HG03064 (cell line): ENCODE results near the gene RAD54L.
"Not testable (repeated sequence)": the region's sequence is repeated elsewhere in the genome, so short reads cannot be mapped to it uniquely, and the experiment has no call there.

Experiments
- ATAC-seq: cut with Tn5 transposase; IDR thresholded peaks from one replicate; pipeline ENCODE4 v1.9.1; 2021; ENCODE audit warnings: low read depth; ENCODE audit not compliant: unreplicated experiment

The RAD54L gene

GRCh38 chr1:46238865-46239264 lies 8.7 kb upstream of the RAD54L start:
- not testable (repeated sequence) for ATAC-seq

DNA sequence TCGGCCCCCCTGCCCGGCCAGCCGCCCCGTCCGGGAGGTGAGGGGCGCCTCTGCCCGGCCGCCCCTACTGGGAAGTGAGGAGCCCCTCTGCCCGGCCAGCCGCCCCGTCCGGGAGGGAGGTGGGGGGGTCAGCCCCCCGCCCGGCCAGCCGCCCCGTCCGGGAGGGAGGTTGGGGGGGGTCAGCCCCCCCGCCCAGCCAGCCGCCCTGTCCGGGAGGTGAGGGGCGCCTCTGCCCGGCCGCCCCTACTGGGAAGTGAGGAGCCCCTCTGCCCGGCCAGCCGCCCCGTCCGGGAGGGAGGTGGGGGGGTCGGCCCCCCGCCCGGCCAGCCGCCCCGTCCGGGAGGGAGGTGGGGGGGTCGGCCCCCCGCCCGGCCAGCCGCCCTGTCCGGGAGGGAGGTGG lies 5.8 kb upstream of the RAD54L start:
- ATAC-seq: not testable (repeated sequence)

- ATAC-seq: no peak
Observed at GRCh38 chr1:46242918-46243317, 4.6 kb upstream of the RAD54L start.

DNA sequence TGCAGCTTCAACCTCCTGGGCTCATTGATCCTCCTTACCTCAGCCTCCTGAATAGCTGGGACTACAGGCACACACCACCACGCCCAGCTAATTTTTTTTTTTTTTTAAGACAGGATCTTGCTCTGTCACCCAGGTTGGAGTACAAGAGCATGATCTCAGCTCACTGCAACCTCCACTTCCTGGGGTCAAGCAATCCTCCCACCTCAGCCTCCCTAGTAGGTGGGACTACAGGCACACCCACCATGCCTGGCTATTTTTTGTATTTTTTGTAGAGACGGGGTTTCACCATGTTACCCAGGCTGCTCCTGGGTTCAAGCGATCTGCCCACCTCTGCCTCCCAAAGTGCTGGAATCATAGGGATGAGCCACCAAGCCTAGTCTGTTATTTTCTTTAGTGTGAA lies 3.7 kb upstream of the RAD54L start:
- not testable (repeated sequence) for ATAC-seq

GRCh38 chr1:46244656-46245371 lies 2.7 kb upstream of the RAD54L start:
- ATAC-seq: no peak

DNA sequence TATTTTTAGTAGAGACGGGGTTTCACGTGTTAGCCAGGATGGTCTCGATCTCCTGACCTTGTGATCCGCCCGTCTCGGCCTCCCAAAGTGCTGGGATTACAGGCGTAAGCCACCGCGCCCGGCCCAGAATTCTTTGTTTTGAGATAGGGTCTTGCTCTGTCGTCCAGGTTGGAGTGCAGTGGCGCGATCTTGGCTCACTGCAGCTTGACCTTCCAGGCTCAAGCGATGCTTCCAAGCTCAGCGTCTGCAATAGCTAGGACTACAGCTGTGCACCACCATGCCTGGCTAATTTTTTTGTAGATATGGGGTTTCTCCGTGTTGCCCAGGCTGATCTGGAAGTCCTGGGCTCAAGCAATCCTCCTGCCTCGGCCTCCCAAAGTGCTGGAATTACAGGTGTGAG lies 1.4 kb upstream of the RAD54L start:
- not testable (repeated sequence) for ATAC-seq

GRCh38 chr1:46246548-46247435 lies 771 bp upstream of the RAD54L start:
- ATAC-seq: peak; percentile 60

DNA sequence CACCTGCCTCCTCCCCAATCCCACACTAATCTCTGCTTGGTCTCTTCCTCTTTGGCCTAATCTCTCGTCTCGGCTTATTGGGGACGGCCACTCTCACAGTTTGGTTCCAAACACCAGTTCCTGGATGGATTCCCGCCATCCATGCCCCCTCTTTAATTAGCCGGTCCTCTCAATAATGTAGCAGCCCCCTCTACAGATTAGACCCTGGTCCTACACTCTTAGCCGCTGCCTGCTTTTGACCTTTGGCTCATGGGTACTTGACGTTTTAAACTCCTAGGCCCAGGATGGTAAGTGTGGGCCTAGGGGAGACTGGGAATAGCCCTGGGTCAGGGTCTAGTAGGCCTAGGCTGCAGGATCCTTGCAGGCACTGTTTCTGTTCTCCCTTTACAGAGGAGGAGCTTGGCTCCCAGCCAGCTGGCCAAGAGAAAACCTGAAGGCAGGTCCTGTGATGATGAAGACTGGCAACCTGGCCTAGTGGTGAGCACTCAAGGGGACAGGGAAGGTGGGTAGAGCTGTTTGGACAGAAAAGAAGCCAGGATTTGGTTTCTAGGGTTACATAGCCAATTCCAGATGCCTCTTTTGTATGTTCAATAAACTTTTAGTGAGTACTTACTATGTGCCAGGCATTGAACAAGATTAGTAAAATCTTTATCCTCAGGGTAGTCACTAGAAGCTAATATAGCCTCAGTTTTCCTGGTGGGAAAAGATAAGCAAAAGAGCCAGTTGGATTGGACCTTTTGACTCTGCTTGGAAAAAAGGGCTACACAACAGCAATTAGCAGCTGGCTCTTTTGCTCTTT lies 758 bp downstream of the RAD54L start:
- ATAC-seq: no peak

GRCh38 chr1:46254668-46255067 lies 7.1 kb downstream of the RAD54L start:
- ATAC-seq: no peak

- ATAC-seq: no peak
Observed at GRCh38 chr1:46256523-46256922, 9.0 kb downstream of the RAD54L start.

DNA sequence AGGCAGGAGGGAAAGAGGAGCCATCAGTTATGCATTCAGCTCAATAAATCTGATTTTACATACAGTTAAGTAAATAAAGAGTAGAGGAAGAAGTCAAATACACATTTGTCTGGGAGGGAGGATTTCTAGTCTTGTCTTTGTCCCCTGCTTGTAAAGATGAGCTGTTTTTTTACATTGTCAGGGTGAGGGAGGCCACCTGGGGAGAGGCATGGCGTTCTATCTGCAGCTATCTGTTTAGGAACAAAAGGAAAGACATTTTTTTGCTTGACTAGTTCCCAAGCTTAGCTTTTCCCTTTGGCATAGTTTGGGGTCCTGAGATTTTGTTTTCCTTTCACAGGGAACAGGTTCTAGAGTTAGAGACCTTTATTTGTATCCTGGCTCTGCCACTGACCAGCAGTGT lies 14.9 kb downstream of the RAD54L start:
- ATAC-seq: no peak

- ATAC-seq: no peak
Observed at GRCh38 chr1:46263146-46263545, 15.6 kb downstream of the RAD54L start.

DNA sequence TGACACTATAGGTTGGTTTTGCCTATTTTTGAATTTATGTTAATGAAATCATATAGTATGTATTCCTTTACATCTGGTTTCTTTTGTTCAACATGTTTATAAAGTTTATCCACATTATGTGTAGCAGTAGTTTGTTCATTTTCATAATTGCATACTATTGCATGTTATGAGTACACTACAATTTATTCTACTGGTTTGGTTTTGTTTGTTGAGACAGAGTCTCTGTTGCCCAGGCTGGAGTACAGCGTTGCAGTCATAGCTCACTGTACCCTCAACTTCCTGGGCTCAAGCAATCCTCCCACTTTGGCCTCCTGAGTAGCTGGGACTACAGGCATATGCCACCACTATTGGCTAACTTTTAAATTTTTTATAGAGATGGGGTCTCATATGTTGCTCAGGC lies 21.0 kb downstream of the RAD54L start:
- ATAC-seq: no peak

GRCh38 chr1:46274225-46275029 lies 26.9 kb downstream of the RAD54L start:
- ATAC-seq: no peak

DNA sequence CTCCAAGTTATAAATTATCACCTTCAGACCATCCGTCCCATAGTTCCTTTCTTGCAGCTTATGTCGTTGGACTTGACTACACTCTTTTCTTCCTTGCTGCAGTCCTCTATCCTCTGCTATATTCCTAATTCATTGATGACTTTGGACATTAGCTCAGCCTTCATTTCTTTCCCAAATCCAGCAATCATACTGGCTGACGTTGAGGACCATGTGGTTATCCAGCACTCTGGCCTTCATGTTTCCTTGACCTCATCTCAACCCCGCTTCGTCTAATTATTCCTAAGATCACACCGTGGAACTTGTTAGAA lies 27.4 kb downstream of the RAD54L start:
- no peak for ATAC-seq

DNA sequence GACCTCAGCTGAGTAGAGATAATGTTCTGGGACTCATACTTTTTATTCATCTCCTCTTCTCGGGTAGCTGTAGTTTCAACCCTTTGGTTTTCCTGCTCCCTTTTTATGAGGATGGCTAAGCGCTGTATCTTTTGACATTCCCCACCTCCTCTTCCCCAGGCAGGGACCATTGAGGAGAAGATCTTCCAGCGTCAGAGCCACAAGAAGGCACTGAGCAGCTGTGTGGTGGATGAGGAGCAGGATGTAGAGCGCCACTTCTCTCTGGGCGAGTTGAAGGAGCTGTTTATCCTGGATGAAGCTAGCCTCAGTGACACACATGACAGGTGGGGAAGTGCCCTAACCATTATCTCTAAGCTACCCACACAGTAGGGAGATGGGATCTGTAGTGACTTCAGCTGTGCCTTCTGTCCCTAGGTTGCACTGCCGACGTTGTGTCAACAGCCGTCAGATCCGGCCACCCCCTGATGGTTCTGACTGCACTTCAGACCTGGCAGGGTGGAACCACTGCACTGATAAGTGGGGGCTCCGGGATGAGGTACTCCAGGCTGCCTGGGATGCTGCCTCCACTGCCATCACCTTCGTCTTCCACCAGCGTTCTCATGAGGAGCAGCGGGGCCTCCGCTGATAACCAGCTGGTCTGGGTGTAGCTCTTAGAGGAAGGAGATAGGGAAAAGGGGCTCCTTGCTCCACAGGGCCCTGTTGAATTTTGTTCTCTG lies 30.3 kb downstream of the RAD54L start:
- ATAC-seq: no peak

DNA sequence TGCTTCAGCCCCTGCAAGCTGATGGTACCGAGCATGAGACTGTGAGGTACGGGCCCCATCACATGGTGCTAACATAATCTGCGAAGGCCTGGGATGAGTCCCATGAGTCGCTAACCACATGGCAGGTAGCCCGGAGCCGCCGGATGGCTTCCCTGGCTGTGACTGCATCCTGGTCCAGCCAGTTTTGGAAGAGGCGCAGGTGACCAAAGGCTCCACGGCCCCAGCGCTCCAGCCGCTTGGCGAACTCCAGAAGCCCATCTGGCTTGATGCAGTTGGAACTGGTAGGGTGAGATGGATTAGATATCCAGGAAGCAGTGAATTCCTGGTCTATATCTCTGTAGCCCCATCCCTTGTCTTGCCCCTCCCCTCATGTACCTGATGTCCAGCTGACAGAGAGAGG lies 31.2 kb downstream of the RAD54L start:
- no peak for ATAC-seq

- no peak for ATAC-seq
Observed at GRCh38 chr1:46280092-46280491, 32.5 kb downstream of the RAD54L start.

GRCh38 chr1:46281021-46281420 lies 33.5 kb downstream of the RAD54L start:
- ATAC-seq: no peak

DNA sequence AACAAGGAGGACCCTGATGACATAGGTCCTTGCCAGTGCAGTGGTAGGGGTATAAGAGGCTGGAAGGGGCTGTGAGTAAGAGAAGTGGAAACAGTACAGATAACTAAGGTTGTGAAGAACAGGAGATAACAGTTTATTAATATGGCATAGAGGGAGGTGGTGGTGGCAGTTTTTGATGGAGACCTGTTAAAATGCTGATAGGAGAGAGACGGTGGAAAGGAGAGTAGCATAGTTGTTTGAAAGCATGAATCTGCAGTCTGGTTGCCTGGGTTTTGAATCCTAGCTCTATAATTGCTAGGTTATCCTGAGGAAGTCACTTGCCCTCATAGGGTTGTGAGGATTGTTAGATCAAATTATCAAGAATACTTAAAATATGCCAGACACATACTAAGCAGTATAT lies 36.5 kb downstream of the RAD54L start:
- no peak for ATAC-seq
